GM12892 (cell line): ENCODE measurements around the gene ITPR1.

Experiments
- POLR2A ChIP-seq: IDR thresholded peaks from 2 replicates; pipeline ENCODE4 v1.6.1; 2011; ENCODE audit warnings: low read depth, low read length, control low read depth
- POLR2AphosphoS5 ChIP-seq: IDR thresholded peaks from 2 replicates; pipeline ENCODE4 v1.6.1; 2011; ENCODE audit warnings: low read depth, low read length, control low read depth
- TAF1 ChIP-seq: IDR thresholded peaks from 2 replicates; pipeline ENCODE4 v1.6.1; 2011; ENCODE audit warnings: low read depth, mild to moderate bottlenecking, control low read depth, low read length, borderline replicate concordance

DNA sequence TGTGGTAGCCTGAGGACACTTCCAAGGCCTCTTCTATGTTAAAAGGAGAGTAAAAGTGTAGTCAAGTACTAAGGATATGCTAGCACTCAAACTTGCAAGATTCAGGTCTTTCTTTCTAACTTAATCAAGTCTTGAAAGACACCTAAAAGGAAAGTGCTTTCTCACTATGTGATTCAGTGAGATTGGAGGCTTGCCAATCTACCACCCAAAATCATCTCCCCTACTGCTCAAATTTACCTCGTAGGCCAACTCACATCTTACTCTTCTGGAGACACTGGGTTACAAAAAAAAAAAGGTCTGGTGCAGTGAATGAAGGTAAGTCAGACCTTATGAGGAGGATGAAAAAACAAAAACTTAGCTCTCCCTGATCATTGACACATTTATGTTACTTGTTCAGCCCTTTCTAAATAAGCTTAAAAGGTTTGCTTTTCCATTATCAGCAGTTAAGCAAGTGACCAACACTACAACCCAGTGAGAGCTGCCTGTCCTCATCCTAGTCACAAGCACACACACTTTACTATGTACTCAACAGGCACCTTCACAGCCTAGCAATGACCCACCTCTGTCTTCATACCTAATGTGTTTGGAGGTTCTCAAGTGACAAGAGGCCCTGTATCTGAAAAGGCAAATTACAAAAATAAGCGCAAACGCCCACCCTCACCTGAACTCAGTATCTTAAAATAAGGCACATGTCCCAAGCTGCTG, 45.7 kb upstream of the ITPR1 start:
- TF ChIP-seq POLR2A (no peak), TAF1 (no peak), POLR2AphosphoS5 (no peak)
